Keratinocyte (primary cell): ENCODE measurements around the gene HTRA3.

Experiments used
- CTCF ChIP-seq, 3 experiments: IDR thresholded peaks in 1 of 3; conservative IDR thresholded peaks in 1 of 3; optimal IDR thresholded peaks in 1 of 3; 2 replicates in 2 of 3; 3 replicates in 1 of 3; pipeline versions ENCODE3 to v1.5.1; 2011; ENCODE audit warnings: low read length in 3 of 3, mild to moderate bottlenecking in 3 of 3, moderate library complexity in 2 of 3, control low read depth in 1 of 3, inconsistent platforms in 1 of 3; ENCODE audit not compliant: insufficient read depth in 2 of 3; ENCODE audit errors: extremely low read depth in 1 of 3
- EZH2 ChIP-seq: IDR thresholded peaks from one replicate; pipeline ENCODE4 v1.6.1; 2012; ENCODE audit warnings: inconsistent platforms, mild to moderate bottlenecking, low read length, moderate library complexity

GRCh38 chr4:8282134-8282641 lies 12.6 kb downstream of the HTRA3 start:
- no peak for TF ChIP-seq CTCF (optimal IDR thresholded peaks at IDR 0.05 in 1 of 3, IDR thresholded peaks at IDR 0.05 in 1 of 3, conservative IDR thresholded peaks at IDR 0.05 in 1 of 3; ENCODE audit: extremely low read depth in 1 of 3, insufficient read depth in 2 of 3, low read length in 3 of 3)
- no peak for TF ChIP-seq EZH2
